Adrenal gland (tissue), 12 donors: ENCODE data around the gene MIOX. TPM values are rescaled to one million over a fixed set of nuclear protein-coding genes. Genes with fewer than 3 reads are reported as not detected.
A peak's percentile ranks its signal among the peaks of the same experiment; 100 is the strongest.

Experiments
- DNase-seq, 7 donors: peaks; one replicate each; pipeline ENCODE4 v3.0.0-alpha.2; 2019 to 2020
- H3K27ac ChIP-seq, 5 donors: fragments of 200-600 bp; sonication (generic) in 4 of 5; 1 replicate in 3 of 5; 2 replicates in 2 of 5; pipeline versions ENCODE4 v1.5.1 to v1.8.0; 2016 to 2020; ENCODE audit warnings: mild to moderate bottlenecking in 1 of 5
- H3K27me3 ChIP-seq: fragments of 200-600 bp; 2 replicates; pipeline ENCODE4 v1.8.0; 2021
- H3K36me3 ChIP-seq, 2 donors: fragments of 200-600 bp; replicated peaks in 1 of 2; 1 replicate in 1 of 2; 2 replicates in 1 of 2; pipeline versions ENCODE4 v1.5.1 to v1.8.0; 2018 to 2022
- H3K4me1 ChIP-seq, 2 donors: fragments of 200-600 bp; replicated peaks in 1 of 2; 1 replicate in 1 of 2; 2 replicates in 1 of 2; pipeline versions ENCODE4 v1.5.1 to v1.8.0; 2018 to 2021
- H3K4me3 ChIP-seq, 4 donors: fragments of 200-600 bp; sonication (generic) in 3 of 4; one replicate each; pipeline ENCODE4 v1.5.1; 2016 to 2018
- H3K9me3 ChIP-seq, 3 donors: fragments of 200-600 bp; sonication (generic) in 1 of 3; replicated peaks in 1 of 3; 1 replicate in 2 of 3; 2 replicates in 1 of 3; pipeline versions ENCODE4 v1.5.1 to v1.8.0; 2016 to 2021
- CTCF ChIP-seq, 6 experiments: fragments of 450-650 bp in 4 of 6; fragments of 200-600 bp in 2 of 6; sonication (generic) in 1 of 6; IDR thresholded peaks; 1 replicate in 5 of 6; 2 replicates in 1 of 6; pipeline versions ENCODE4 v1.5.1 to v1.8.0; 2016 to 2021; ENCODE audit warnings: antibody characterized with exemption in 6 of 6, mild to moderate bottlenecking in 2 of 6, moderate library complexity in 1 of 6
- POLR2A ChIP-seq, 2 donors: fragments of 450-650 bp; IDR thresholded peaks; one replicate each; pipeline ENCODE4 v1.6.1; 2017; ENCODE audit warnings: antibody characterized with exemption in 2 of 2, mild to moderate bottlenecking in 2 of 2, moderate library complexity in 1 of 2
- WGBS, 4 donors: extraction: QIAGEN DNeasy Blood & Tissue Kit in 2 of 4; methylation state at CpG; one replicate each; pipeline versions ENCODE4 v1.1.5 to v1.1.7; 2013 to 2017; 5-methylcytosine and 5-hydroxymethylcytosine counted together
- intact Hi-C, 2 donors: fragments of 100-400 bp; cut with DNase I; formaldehyde crosslinking; loops; one replicate each; pipeline versions ENCODE4 v1.14.1 to v1.15.0; 2022 to 2023
- polyA plus RNA-seq, 3 donors: library from polyadenylated mRNA; stranded (reverse); fragments of 200-250 nt in 2 of 3; fragments of 350-450 nt in 1 of 3; fragmentation: Illumina TruSeq in 1 of 3; extraction: RNeasy Lipid Tissue Mini Kit (QIAGEN cat#74804) in 1 of 3; gene quantifications; one replicate each; pipeline ENCODE4 v1.2.3, GENCODE V29; 2013 to 2014
- total RNA-seq, 9 donors: library from RNA; depleted of rRNA in 4 of 9; stranded (reverse); fragments of >200 nt in 4 of 9; fragments of 120-200 nt in 1 of 9; fragmentation: NEBNext Ultra II Directional in 1 of 9; extraction: Animal tissue kit (Norgen Biotek cat#: 25700) in 1 of 9; gene quantifications; one replicate each; pipeline versions ENCODE4 v1.1.0 to v1.2.4, GENCODE V29; 2013 to 2023
- donor health status: healthy with polysubstance abuse.
- donor health status: Bipolar disorder and iron deficiency.
- donor health status: DM: yes; HTN: yes; CAD: no.
- donor health status: DM: no; HTN: no; CAD: no.
- donor health status: DM: no; HTN: no; CAD: no.
- donor health status: DM: yes; HTN: yes; CAD: no.

The MIOX gene
- total and polyA plus RNA-seq, 12 donors, result not detected

GRCh38 chr22:50522208-50522805 is 35.6 kb downstream of the MIOX start:
- 82 to 97% (median 89%) methylated on average over 3 to 15 of the region's 15 CpGs for WGBS, 4 donors
- intact Hi-C loops, result no loop called here

GRCh38 chr22:50522806-50523438 is 36.3 kb downstream of the MIOX start:
- DNase-seq, result peak in 1 of 7 donors; percentile 21
- H3K9me3 ChIP-seq, result no peaks in the 10 kb centered on the region
- H3K4me3 ChIP-seq, result no peak overlapping the region
- peaks cover 20 to 23% of the 10 kb centered on the region in 2 donors for H3K4me1 ChIP-seq
- no peaks in the 10 kb centered on the region for H3K27me3 ChIP-seq
- peaks cover 0 to 47% of the 10 kb centered on the region in 2 donors for H3K36me3 ChIP-seq
- intact Hi-C loops, result no loop called here
- WGBS, 4 donors, result 78 to 92% (median 88%) methylated on average over 10 to 22 of the region's 22 CpGs
- H3K27ac ChIP-seq, result no peak overlapping the region
- TF ChIP-seq POLR2A (IDR thresholded peaks at IDR 0.05) (no peak), CTCF (IDR thresholded peaks at IDR 0.05) (no peak)

More at GRCh38 chr22:50522208-50522805, 35.6 kb downstream of the MIOX start:
- DNase-seq, result peak in 1 of 7 donors; percentile 15
- Histone ChIP-seq H3K36me3 (peaks cover 0 to 54% of the 10 kb centered on the region in 2 donors), H3K27me3 (no peaks in the 10 kb centered on the region), H3K9me3 (no peaks in the 10 kb centered on the region), H3K4me1 (peaks cover 20 to 23% of the 10 kb centered on the region in 2 donors), H3K27ac (no peak overlapping the region), H3K4me3 (no peak overlapping the region)
- no peak for TF ChIP-seq CTCF (IDR thresholded peaks at IDR 0.05)
- TF ChIP-seq POLR2A (IDR thresholded peaks at IDR 0.05), result no peak

- TF ChIP-seq CTCF (IDR thresholded peaks at IDR 0.05) (no peak), POLR2A (IDR thresholded peaks at IDR 0.05) (no peak)
- H3K36me3 ChIP-seq, result peaks cover 0 to 44% of the 10 kb centered on the region in 2 donors
- H3K4me3 ChIP-seq, result no peak overlapping the region
- H3K4me1 ChIP-seq, result peaks cover 20 to 23% of the 10 kb centered on the region in 2 donors
- H3K27ac ChIP-seq, result no peak overlapping the region
- 88 to 100% (median 93%) methylated on average over 1 to 16 of the region's 16 CpGs for WGBS, 4 donors
- DNase-seq, result peak in 1 of 7 donors; percentile 37
- no peaks in the 10 kb centered on the region for H3K27me3 ChIP-seq
- no peaks in the 10 kb centered on the region for H3K9me3 ChIP-seq
- intact Hi-C loops, result no loop called here
These were observed 36.8 kb downstream of the MIOX start for GRCh38 chr22:50523458-50523805.

GRCh38 chr22:50523806-50524675 is 37.4 kb downstream of the MIOX start:
- peak in 3 of 7 donors; percentile 26 to 61 (median 44) for DNase-seq
- peak overlapping the region in 2 of 5 donors; percentile 91 to 97 for H3K27ac ChIP-seq
- WGBS, 4 donors, result 79 to 87% (median 81%) methylated on average over 4 to 25 of the region's 25 CpGs
- peaks cover 20 to 23% of the 10 kb centered on the region in 2 donors for H3K4me1 ChIP-seq
- no peaks in the 10 kb centered on the region for H3K9me3 ChIP-seq
- peak overlapping the region in 1 of 4 donors; percentile 83 for H3K4me3 ChIP-seq
- TF ChIP-seq CTCF (IDR thresholded peaks at IDR 0.05) (no peak), POLR2A (IDR thresholded peaks at IDR 0.05) (no peak)
- peaks cover 0 to 37% of the 10 kb centered on the region in 2 donors for H3K36me3 ChIP-seq
- H3K27me3 ChIP-seq, result no peaks in the 10 kb centered on the region
- intact Hi-C loops, result no loop called here
